GM21367 (cell line): ENCODE results near the gene HSD3B1.
A peak's percentile ranks its signal among the peaks of the same experiment; 100 is the strongest.

Experiments used
- ATAC-seq: cut with Tn5 transposase; IDR thresholded peaks from one replicate; pipeline ENCODE4 v1.9.1; 2021; ENCODE audit not compliant: unreplicated experiment

Gene HSD3B1

DNA sequence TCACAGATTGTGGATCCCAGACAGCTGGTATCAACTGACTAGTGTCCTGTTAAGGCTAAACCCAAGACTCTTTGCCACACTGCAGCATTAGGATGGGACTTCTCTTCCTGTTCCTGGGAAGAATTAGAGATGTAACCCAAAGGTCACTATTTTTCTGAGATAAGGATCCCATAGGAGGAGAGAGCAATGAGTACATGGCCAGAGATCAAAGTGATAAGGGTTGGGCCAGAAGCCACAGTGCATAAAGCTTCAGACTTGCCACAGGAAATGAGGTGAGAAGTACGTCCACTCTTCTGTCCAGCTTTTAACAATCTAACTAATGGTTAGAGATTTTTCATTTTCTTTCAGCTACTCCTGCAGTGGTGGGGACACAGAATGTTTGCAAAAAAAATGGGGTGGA, at the start of gene HSD3B1:
TSS of gene HSD3B1 (plus strand) at position 270 of the 400 bp plus-strand sequence. CDS start 267 bp downstream, outside the sequence.
- no peak for ATAC-seq

DNA sequence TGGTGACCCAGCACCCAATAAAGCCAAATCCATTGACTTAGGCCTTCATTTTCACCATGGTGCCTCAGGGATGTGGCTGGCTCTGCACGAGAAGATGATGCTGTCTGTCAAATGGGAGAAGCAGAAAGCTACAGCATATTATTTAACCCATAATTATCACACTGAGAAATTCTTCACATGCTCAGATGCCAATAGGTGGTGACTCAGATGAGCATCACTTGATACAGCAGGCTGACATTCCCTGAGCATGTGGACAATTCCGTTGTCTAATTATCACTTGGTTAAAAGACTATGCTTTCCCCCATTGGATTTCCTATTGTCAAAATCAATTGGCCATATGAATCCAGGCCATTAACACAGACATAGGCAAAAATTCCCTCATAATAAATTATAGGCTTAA, 44.0 kb upstream of the HSD3B1 start:
- no peak for ATAC-seq

GRCh38 chr1:119463569-119463968, 43.4 kb upstream of the HSD3B1 start:
- ATAC-seq, result no peak

DNA sequence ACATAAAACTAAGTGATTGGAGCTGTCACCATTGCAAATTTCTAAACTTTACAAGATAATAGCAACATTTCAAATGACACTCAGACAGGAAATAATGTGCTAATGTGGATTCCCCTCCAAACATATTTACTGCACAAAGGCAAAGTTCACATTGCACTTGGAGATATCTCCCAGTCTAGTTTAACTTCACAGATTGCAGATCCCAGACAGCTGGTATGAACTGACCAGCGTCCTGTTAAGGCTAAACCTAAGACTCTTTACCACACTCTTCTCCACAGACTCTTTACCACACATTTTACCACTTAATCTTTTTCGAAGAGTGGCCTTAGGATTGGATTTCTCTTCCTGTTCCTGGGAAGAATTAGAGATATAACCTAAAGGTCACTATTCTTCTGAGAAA, 40.6 kb upstream of the HSD3B1 start:
- ATAC-seq, result no peak

DNA sequence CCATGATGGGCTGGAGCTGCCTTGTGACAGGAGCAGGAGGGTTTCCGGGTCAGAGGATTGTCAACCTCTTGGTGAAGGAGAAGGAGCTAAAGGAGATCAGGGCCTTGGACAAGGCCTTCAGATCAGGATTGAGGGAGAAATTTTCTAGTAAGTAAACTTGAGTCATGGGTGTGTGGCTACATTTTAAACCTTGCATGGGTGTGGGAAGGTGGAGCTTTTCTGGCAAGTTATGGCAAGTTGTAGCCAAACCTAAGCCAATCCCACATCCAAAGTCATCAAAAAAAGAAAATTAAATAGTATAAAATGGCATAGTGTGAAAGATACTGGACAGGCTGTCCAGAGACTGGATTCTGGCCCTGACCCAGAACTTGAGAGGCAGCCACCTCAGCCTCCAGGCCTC, 39.8 kb upstream of the HSD3B1 start:
- no peak for ATAC-seq

DNA sequence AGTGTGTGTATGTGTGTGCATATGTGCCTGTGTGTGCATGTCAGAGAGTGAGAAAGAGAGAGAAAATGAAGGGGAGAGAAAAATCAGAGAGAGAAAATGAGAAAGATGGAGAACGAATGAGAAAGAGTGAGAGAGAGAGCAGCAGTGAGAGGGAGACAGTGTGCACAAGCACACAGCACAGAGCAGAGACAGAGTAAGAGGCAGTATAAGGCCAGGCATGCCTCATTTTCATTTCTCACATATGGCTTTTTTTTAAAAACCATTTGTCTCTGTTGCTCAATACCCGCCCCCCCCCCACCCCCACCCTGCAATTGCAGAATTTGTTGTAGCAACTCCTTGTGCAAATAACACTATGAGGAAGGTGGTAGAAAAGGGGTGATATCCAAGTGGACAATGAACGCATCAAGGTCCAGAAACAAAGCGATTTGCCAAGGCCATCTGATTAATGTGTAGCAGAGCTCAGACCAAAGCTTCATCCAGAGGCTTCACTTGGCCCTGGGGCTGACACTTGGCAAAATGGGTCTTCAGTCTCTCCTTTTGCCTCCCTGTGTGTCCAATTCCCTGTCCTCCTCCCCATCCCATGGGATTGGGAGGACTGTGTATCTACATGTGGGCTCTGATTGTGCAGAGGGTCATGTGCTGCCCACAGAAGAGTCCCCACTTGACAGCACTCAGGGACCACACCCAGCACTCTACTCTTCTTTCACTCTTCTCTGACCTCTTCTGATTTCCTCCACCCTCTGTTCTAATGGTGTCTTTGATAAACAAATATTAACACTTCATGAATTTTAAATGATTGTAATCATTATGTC, 38.9 kb upstream of the HSD3B1 start:
- ATAC-seq, result no peak

GRCh38 chr1:119469741-119470140, 37.3 kb upstream of the HSD3B1 start:
- ATAC-seq, result no peak

DNA sequence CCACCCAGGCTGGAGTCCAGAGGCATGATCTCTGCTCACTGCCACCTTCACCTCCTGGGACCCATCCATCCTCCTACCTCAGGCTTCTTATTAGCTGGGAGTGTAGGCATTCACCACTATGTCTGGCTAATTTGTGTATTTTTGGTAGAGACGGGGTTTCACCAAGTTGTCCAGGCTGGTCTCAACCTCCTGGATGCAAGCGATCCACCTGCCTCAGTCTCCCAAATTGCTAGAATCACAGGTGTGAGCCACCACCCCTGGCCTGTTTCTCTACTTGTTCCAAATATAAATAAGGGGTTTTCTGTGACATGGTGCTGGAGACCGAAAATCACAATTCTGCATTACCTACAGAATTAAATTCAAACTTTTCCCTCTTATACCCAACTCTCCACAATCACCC, 36.6 kb upstream of the HSD3B1 start:
- ATAC-seq, result no peak

DNA sequence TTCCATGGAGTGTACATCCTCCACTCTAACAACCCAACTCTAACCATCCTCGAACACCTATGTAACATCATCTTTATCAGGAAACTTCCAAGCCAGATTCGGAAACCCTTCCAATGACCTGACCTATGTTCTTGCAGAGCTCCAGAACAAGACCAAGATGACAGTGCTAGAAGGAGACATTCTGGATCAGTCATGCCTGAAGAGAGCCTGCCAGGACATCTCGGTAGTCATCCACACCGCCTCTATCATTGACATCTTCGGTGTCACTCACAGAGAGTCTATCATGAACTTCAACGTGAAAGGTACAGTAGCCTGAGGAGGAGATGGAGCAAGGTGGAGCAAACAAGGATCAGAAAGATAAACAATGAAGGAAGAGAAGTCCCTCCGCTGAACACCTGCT, 36.1 kb upstream of the HSD3B1 start:
- no peak for ATAC-seq

DNA sequence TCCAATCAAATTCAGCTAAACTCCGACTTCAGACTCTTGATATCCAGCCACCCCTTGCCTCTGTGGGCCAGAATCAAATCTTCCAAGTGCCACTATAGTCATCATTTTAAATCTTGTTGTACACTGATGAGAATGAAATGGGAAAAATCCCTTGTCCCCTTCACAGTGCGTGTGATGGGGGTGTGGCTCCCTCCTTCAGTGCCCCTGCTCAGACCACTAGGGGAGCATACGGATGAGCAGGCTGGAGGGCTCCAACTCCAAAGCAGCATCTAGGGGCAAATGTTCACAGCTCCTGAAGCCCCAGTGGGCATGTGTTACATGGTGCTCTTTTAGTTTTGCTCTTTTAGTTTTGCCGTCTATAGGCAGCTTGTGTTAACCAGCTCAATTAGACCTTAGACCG, 35.4 kb upstream of the HSD3B1 start:
- ATAC-seq, result no peak

- ATAC-seq, result no peak
Observed at GRCh38 chr1:119472080-119472818, 34.8 kb upstream of the HSD3B1 start.

DNA sequence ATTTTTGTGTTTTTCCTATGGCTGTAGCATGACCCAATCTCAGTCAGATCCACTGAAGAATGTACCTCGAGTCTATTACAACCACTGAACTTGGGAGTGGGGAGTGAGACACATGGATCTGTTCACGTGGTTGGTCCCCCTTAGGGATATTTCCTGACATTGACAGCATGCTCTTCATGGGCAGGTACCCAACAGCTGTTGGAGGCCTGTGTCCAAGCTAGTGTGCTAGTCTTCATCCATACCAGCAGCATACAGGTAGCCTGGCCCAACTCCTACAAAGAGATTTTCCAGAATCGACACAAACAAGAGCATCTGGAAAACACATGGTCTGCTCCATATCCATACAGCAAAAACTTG, 34.2 kb upstream of the HSD3B1 start:
- ATAC-seq, result no peak

GRCh38 chr1:119475866-119476439, 31.1 kb upstream of the HSD3B1 start:
- ATAC-seq, result peak; percentile 84

DNA sequence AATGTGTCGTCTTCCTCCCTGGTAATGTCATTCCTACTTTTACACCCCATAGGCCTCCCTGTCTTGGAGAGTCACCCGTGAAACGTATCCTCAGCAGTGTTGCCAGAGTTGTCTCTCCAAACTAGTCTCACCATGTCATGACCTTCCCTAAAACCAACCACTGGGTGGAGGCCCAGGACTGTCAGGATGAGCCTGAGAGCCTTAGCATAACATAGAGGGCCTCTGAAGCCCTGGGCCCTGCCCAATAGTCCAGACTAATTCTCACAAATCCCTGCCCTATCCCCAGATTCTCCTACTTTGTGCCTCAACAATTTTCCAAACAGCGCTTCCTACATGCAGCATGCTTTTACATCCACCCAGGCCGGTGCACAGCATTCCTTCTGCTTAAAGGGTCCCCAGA, 29.3 kb upstream of the HSD3B1 start:
- ATAC-seq, result no peak

DNA sequence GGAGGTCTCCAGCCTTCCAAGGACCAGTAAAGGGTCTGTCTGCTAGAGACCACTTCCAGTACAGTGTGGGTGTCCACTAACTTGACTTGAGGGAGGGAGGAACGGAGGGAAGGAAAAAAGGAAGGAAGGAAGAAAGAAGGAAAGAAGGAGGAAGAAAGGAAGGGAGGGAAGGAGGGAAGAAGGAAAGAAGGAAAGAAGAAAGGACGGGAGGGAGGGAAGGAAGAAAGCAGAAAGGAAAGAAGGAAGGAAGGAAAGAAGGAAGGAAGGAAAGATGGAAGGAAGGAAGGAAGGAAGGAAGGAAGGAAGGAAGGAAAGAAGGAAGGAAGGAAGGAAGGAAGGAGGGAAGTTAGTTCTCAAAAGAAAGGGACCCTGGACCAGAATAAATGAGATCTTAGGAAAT, 26.8 kb upstream of the HSD3B1 start:
- no peak for ATAC-seq

DNA sequence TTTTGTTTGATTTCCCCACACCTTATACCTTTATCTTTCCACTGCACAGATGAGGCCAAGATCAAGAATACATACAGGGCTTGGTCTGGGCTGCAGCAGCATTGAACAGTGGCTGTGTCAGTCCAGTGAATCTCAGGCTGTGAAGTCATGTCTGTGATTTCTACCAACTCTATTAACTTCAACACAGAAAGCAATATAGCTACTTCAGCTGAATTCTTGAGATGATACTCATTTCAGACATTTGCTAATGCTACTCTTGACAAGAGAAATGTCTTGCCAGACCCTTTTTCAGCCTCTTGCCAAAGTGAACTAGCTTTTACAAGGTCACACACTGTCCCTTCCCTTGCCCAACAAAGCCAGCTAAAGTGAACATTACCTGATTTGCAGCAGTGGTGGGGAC, 25.1 kb upstream of the HSD3B1 start:
- no peak for ATAC-seq

DNA sequence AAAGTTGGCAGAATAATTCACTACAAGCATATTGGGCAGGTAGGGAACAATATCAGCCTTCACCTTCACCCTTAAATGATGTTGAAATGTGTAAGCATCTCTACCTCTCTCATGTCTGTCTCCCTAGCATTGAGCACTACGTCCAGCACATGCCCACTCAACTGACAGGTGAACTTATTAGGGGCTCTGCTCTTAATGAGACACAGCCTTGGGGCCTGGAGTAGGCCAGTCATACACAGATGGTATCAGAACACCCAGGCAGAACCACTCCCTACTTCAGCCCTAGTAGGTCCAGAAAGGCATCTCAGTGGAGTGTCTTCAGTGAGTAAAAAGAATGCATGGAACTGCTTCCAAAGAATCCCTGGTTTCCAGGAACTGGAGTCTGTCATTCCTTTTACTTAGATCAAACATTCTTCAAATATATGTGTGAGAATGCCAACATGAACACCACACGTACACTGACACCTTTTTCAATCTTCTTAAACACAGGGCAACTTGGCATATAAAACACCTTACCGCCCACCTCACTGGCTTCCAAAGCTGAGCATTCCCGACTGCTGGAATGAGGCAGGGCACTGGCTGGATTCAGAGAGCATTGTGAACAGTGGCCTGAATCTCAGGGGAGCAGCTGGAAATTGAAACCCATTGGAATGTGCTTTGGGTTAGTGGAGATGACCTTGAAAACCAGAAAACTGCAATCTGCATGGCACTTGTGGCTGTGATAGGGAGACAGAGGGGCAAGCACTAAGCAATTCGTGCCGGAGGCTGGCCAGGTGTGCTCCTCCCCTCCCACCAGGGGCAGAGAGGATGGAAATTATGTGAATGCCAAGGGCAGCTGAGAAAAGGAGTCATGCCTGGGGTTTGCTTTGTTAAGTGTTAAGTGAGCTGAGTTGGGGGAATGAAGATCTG, 24.2 kb upstream of the HSD3B1 start:
- ATAC-seq, result no peak

DNA sequence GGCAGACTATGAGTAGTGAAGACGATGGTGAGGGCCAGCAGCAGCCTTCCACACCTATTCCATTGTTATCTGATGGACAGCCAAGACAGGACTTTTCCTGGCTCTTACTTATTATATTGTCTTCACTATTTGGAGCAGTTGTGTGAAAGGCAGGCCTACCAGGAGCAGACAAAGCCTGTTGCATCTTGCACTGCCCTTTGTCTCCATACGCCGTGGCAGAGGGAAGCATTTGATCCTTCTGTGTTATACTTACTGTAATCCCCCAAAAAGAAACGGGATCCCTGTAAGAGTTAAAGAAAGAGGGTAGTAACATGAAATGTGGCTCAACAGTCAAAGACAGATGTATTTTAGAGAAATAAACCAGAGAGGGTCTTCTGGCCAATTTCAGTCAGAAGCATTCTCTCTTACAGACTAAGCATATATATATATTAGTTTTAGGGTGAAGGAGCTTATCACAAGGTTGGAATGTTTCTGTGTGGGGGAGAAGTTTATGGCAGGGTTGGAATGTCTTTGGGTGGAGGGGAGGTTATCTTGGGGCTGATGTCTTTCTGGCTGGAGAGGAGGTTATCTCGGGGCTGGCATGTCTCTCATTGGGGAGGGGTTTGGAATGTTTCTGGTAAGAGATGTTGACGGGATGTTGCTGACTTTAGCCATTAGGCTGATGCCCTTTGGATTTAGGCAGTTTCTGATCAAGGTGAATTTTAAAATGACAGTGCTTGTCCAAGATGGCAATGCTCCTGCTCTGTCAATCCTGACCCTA, 23.4 kb upstream of the HSD3B1 start:
- no peak for ATAC-seq

- no peak for ATAC-seq
Observed at GRCh38 chr1:119485201-119485600, 21.8 kb upstream of the HSD3B1 start.

GRCh38 chr1:119488216-119488615, 18.8 kb upstream of the HSD3B1 start:
- ATAC-seq, result no peak
